SK-N-SH (cell line): ENCODE results near the gene ZMPSTE24. TPM values are rescaled to one million over a fixed set of nuclear protein-coding genes. Genes with fewer than 3 reads are reported as not detected.
"Not testable (repeated sequence)": the region's sequence is repeated elsewhere in the genome, so short reads cannot be mapped to it uniquely, and the experiment has no call there.

Experiments used
- CTCF ChIA-PET: fragments of 300-600, 350-600 bp; formaldehyde crosslinking; extraction: SDS; loops from one replicate; lab custom pipeline; 2021; lab: Yijun Ruan, JAX
- POLR2A ChIA-PET: fragments of 350-600 bp; sonication (Branson Sonifier 250); formaldehyde crosslinking; extraction: SDS; loops from one replicate; lab custom pipeline; 2020; ENCODE audit warnings: antibody characterized with exemption, inconsistent platforms; lab: Yijun Ruan, JAX
- DNase-seq: peaks from one replicate; pipeline ENCODE4 v3.0.0; 2012
- H2AFZ ChIP-seq: fragments of 200-600 bp; sonication (generic); 2 replicates; pipeline ENCODE4 v1.8.1; 2016; ENCODE audit warnings: antibody characterized with exemption, mild to moderate bottlenecking, low read depth
- H3F3A ChIP-seq: fragments of 200-600 bp; sonication (generic); replicated peaks from 2 replicates; pipeline ENCODE3; 2016; ENCODE audit warnings: antibody characterized with exemption, mild to moderate bottlenecking; ENCODE audit not compliant: insufficient read depth
- H3K27ac ChIP-seq, 2 experiments: fragments of 200-500 bp in 1 of 2; fragments of 200-600 bp in 1 of 2; sonication (Bioruptor generic) in 1 of 2; sonication (generic), shearing (Covaris generic) in 1 of 2; 2 replicates each; pipeline versions ENCODE4 v1.5.1 to v1.6.1; 2014 to 2016; ENCODE audit warnings: low read depth in 2 of 2, inconsistent platforms in 1 of 2, low read length in 1 of 2, mild to moderate bottlenecking in 1 of 2, mixed read lengths in 1 of 2
- H3K27me3 ChIP-seq: fragments of 200-600 bp; sonication (generic), shearing (Covaris generic); 2 replicates; pipeline ENCODE4 v1.6.1; 2016; ENCODE audit warnings: mixed run types; ENCODE audit not compliant: insufficient read depth
- H3K36me3 ChIP-seq, 2 experiments: fragments of 200-500 bp in 1 of 2; fragments of 200-600 bp in 1 of 2; sonication (Bioruptor generic) in 1 of 2; sonication (generic) in 1 of 2; replicated peaks in 1 of 2; 2 replicates each; pipeline versions ENCODE3 to v1.5.1; 2014 to 2016; ENCODE audit warnings: low read length in 1 of 2, mild to moderate bottlenecking in 1 of 2; ENCODE audit not compliant: insufficient read depth in 2 of 2, control insufficient read depth in 1 of 2
- H3K4me1 ChIP-seq, 2 experiments: fragments of 200-500 bp in 1 of 2; fragments of 200-600 bp in 1 of 2; sonication (Bioruptor generic) in 1 of 2; sonication (generic), shearing (Covaris generic) in 1 of 2; 2 replicates each; pipeline versions ENCODE4 v1.5.1 to v1.6.1; 2014 to 2016; ENCODE audit warnings: low read depth in 1 of 2, low read length in 1 of 2, mixed run types in 1 of 2; ENCODE audit not compliant: insufficient read depth in 2 of 2, control insufficient read depth in 1 of 2
- H3K4me2 ChIP-seq: fragments of 200-600 bp; sonication (generic), shearing (Covaris generic); 2 replicates; pipeline ENCODE4 v1.6.1; 2017; ENCODE audit warnings: mixed run types
- H3K4me3 ChIP-seq, 2 experiments: fragments of 200-500 bp in 1 of 2; fragments of 200-600 bp in 1 of 2; sonication (Bioruptor generic) in 1 of 2; sonication (generic), shearing (Covaris generic) in 1 of 2; 2 replicates each; pipeline versions ENCODE4 v1.5.1 to v1.8.1; 2014 to 2016; ENCODE audit warnings: low read depth in 2 of 2, inconsistent platforms in 1 of 2, low read length in 1 of 2, mild to moderate bottlenecking in 1 of 2, mixed read lengths in 1 of 2, moderate library complexity in 1 of 2
- H3K79me2 ChIP-seq: fragments of 200-600 bp; sonication (generic); 2 replicates; pipeline ENCODE4 v1.8.1; 2017; ENCODE audit warnings: mild to moderate bottlenecking; ENCODE audit not compliant: insufficient read depth
- H3K9ac ChIP-seq: fragments of 200-600 bp; sonication (generic); 2 replicates; pipeline ENCODE4 v1.6.1; 2017; ENCODE audit warnings: mixed run types
- H3K9me2 ChIP-seq: fragments of 200-600 bp; sonication (generic); 2 replicates; pipeline ENCODE4 v1.6.1; 2017; ENCODE audit warnings: mixed run types
- H3K9me3 ChIP-seq: fragments of 200-600 bp; sonication (generic); 2 replicates; pipeline ENCODE4 v1.6.1; 2017; ENCODE audit warnings: mixed run types, mild to moderate bottlenecking, moderate library complexity
- H4K20me1 ChIP-seq: fragments of 200-600 bp; sonication (generic); 2 replicates; pipeline ENCODE4 v1.6.1; 2017; ENCODE audit warnings: mild to moderate bottlenecking, mixed run types; ENCODE audit not compliant: insufficient read depth
- WGBS: methylation state at CpG from one replicate; pipeline ENCODE4 v1.1.6; 2017; ENCODE audit warnings: low lambda C conversion rate; 5-methylcytosine and 5-hydroxymethylcytosine counted together
- polyA plus RNA-seq, 3 experiments: library from polyadenylated mRNA; depleted of rRNA; stranded (reverse); fragments of >200 nt; gene quantifications; 2 replicates each; pipeline ENCODE4 v1.2.3, GENCODE V29; 2012

Gene ZMPSTE24
- polyA plus RNA-seq, 1 of the 3 experiments (the other 2 are of a cell fraction): 13.7 TPM

GRCh38 chr1:40342381-40342717 lies 84.3 kb downstream of the ZMPSTE24 start:
- H3K4me1 ChIP-seq, H3K9ac ChIP-seq, H3K9me2 ChIP-seq, H4K20me1 ChIP-seq, H3K9me3 ChIP-seq, H3F3A ChIP-seq, POLR2A ChIA-PET, H3K4me2 ChIP-seq, H2AFZ ChIP-seq, DNase-seq, H3K36me3 ChIP-seq, H3K27ac ChIP-seq, H3K27me3 ChIP-seq, H3K79me2 ChIP-seq, H3K4me3 ChIP-seq: not testable (repeated sequence)
- WGBS: 76% methylated on average over 3 of the region's 3 CpGs
- CTCF ChIA-PET: interaction anchor here (1.6 to 11.8 kb wide), 4 partner anchors 27 to 198 kb away, joined by 3 to 280 read pairs (median 22); no protein-coding TSS in a partner anchor

Other genes starting within 250 kb of the ZMPSTE24 start
- 244 and 330 TPM in 2 replicates for gene CAP1, start 217.5 kb upstream of the ZMPSTE24 start, polyA plus RNA-seq (2012; rRNA removed)
- gene PPT1, start 161.0 kb upstream of the ZMPSTE24 start, polyA plus RNA-seq (2012; rRNA removed): 26.0 and 37.6 TPM in 2 replicates
- 2.3 and 3.0 TPM in 2 replicates for gene RLF, start 96.8 kb upstream of the ZMPSTE24 start, polyA plus RNA-seq (2012; rRNA removed)
- 0.19 TPM in 1 of 2 replicates, not detected in the other for gene TMCO2, start 10.3 kb upstream of the ZMPSTE24 start, polyA plus RNA-seq (2012; rRNA removed)
- gene COL9A2, start 59.0 kb downstream of the ZMPSTE24 start, polyA plus RNA-seq (2012; rRNA removed): 0.63 and 0.94 TPM in 2 replicates
- gene SMAP2, start 115.5 kb downstream of the ZMPSTE24 start, polyA plus RNA-seq (2012; rRNA removed): 11.2 and 12.7 TPM in 2 replicates
- 1.7 and 2.1 TPM in 2 replicates for gene ZFP69B, start 192.2 kb downstream of the ZMPSTE24 start, polyA plus RNA-seq (2012; rRNA removed)
- gene ZFP69, start 219.1 kb downstream of the ZMPSTE24 start, polyA plus RNA-seq (2012; rRNA removed): 1.9 and 2.2 TPM in 2 replicates